ENCODE data around the gene AOC3.

The AOC3 gene, protein sequence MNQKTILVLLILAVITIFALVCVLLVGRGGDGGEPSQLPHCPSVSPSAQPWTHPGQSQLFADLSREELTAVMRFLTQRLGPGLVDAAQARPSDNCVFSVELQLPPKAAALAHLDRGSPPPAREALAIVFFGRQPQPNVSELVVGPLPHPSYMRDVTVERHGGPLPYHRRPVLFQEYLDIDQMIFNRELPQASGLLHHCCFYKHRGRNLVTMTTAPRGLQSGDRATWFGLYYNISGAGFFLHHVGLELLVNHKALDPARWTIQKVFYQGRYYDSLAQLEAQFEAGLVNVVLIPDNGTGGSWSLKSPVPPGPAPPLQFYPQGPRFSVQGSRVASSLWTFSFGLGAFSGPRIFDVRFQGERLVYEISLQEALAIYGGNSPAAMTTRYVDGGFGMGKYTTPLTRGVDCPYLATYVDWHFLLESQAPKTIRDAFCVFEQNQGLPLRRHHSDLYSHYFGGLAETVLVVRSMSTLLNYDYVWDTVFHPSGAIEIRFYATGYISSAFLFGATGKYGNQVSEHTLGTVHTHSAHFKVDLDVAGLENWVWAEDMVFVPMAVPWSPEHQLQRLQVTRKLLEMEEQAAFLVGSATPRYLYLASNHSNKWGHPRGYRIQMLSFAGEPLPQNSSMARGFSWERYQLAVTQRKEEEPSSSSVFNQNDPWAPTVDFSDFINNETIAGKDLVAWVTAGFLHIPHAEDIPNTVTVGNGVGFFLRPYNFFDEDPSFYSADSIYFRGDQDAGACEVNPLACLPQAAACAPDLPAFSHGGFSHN
- total RNA-seq, result 0.53 to 1.6 (median 0.97) reads per million in 9 experiments

- Mint-ChIP-seq H3K27ac (no peak within 1 kb of the TSS), H3K27me3 (peaks cover 14 to 29% of the 10 kb centered on the region in 2 donors), H3K4me1 (ENCODE audit: low read depth in 2 of 2) (peaks cover 2 to 7% of the 10 kb centered on the region in 2 donors), H3K9me3 (no peaks in the 10 kb centered on the region), H3K36me3 (ENCODE audit: insufficient read depth) (peaks cover 3% of the 10 kb centered on the region), H3K4me3 (no peak within 1 kb of the TSS)
- DNase-seq, result no peak
- ATAC-seq (replicated peaks), result no peak
These were observed at the start of gene AOC3 for GRCh38 chr17:42850954-42851353. AOC3 (plus strand) TSS chr17:42851199; CDS start chr17:42851344, 145 bp downstream.

GRCh38 chr17:42803074-42803883, 47.7 kb upstream of the AOC3 start:
- Mint-ChIP-seq H3K27ac (peak overlapping the region in 1 of 2 donors; percentile 15), H3K27me3 (no peaks in the 10 kb centered on the region), H3K36me3 (ENCODE audit: insufficient read depth) (peaks cover 8% of the 10 kb centered on the region), H3K9me3 (no peaks in the 10 kb centered on the region), H3K4me1 (ENCODE audit: low read depth in 2 of 2) (peaks cover 5% of the 10 kb centered on the region in 2 donors), H3K4me3 (no peak overlapping the region)
- ATAC-seq (replicated peaks) (no peak), DNase-seq (no peak)

DNA sequence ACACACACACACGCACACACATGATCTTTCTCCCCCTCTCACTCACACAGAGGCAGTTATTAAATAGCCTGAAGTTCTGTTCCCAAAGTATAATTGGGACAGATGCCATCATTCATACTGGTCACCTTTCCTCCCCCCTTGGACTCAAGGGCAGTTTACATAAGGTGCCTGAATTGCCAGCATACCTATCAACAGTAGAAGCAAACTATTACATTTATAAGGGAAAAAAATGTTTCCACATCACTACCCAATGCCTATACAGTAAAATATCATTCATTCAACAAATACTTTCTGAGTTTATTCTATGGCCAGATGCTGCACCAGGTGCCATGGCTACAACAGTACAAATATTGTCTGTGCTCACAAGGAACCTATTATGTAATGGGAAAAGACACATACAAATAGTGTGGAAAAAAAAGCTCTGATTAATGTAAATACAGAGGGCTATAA, 46.1 kb upstream of the AOC3 start:
- DNase-seq (no peak), ATAC-seq (replicated peaks) (no peak)
- Mint-ChIP-seq H3K9me3 (no peaks in the 10 kb centered on the region), H3K27ac (no peak overlapping the region), H3K4me1 (ENCODE audit: low read depth in 2 of 2) (no peaks in the 10 kb centered on the region), H3K36me3 (ENCODE audit: insufficient read depth) (peaks cover 7% of the 10 kb centered on the region), H3K27me3 (no peaks in the 10 kb centered on the region), H3K4me3 (no peak overlapping the region)

- H3K27ac Mint-ChIP-seq, result no peak overlapping the region
- DNase-seq, result no peak
- H3K9me3 Mint-ChIP-seq, result no peaks in the 10 kb centered on the region
- H3K36me3 Mint-ChIP-seq (ENCODE audit: insufficient read depth), result peaks cover 20% of the 10 kb centered on the region
- H3K27me3 Mint-ChIP-seq, result no peaks in the 10 kb centered on the region
- no peaks in the 10 kb centered on the region for H3K4me1 Mint-ChIP-seq (ENCODE audit: low read depth in 2 of 2)
- H3K4me3 Mint-ChIP-seq, result no peak overlapping the region
- ATAC-seq (replicated peaks), result no peak
These were observed 44.8 kb upstream of the AOC3 start for GRCh38 chr17:42806249-42806648.

DNA sequence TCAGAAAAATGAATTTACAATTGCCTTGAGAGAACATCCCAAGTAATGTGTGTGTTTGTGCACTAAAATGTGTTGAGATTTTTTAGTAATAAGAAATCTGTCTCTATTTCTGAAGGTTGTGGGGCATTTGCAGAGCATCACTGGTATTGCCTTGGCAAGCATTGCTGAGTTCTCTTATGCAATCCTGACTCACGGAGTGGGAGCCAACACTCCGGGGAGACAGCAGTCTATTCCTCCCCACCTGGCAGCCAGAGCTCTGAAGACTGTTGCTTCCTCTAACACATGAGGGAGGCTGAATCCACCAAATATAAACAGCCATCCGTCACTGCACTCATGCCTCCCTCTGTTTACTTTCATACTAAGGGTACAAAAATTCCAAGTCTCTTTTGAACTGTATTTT, 41.7 kb upstream of the AOC3 start:
- no peaks in the 10 kb centered on the region for H3K9me3 Mint-ChIP-seq
- ATAC-seq (replicated peaks) (no peak), DNase-seq (no peak)
- no peaks in the 10 kb centered on the region for H3K4me1 Mint-ChIP-seq (ENCODE audit: low read depth in 2 of 2)
- H3K36me3 Mint-ChIP-seq (ENCODE audit: insufficient read depth), result peaks cover 48% of the 10 kb centered on the region
- H3K27me3 Mint-ChIP-seq, result no peaks in the 10 kb centered on the region
- peak overlapping the region in 1 of 2 donors; percentile 16 for H3K27ac Mint-ChIP-seq
- H3K4me3 Mint-ChIP-seq, result no peak overlapping the region

- H3K4me1 Mint-ChIP-seq (ENCODE audit: low read depth in 2 of 2), result peaks cover 2 to 11% of the 10 kb centered on the region in 2 donors
- no peak for DNase-seq
- no peak overlapping the region for H3K27ac Mint-ChIP-seq
- no peak for ATAC-seq (replicated peaks)
- peaks cover 92% of the 10 kb centered on the region for H3K36me3 Mint-ChIP-seq (ENCODE audit: insufficient read depth)
- H3K27me3 Mint-ChIP-seq, result no peaks in the 10 kb centered on the region
- H3K9me3 Mint-ChIP-seq, result no peaks in the 10 kb centered on the region
- no peak overlapping the region for H3K4me3 Mint-ChIP-seq
These were observed 36.2 kb upstream of the AOC3 start for GRCh38 chr17:42814633-42815399.

- Mint-ChIP-seq H3K27ac (no peak overlapping the region), H3K36me3 (ENCODE audit: insufficient read depth) (peaks cover 79% of the 10 kb centered on the region), H3K27me3 (no peaks in the 10 kb centered on the region), H3K9me3 (no peaks in the 10 kb centered on the region), H3K4me1 (ENCODE audit: low read depth in 2 of 2) (peaks cover 11 to 27% of the 10 kb centered on the region in 2 donors), H3K4me3 (no peak overlapping the region)
- ATAC-seq (replicated peaks), result no peak
- no peak for DNase-seq
These were observed 33.1 kb upstream of the AOC3 start for GRCh38 chr17:42817866-42818265.

DNA sequence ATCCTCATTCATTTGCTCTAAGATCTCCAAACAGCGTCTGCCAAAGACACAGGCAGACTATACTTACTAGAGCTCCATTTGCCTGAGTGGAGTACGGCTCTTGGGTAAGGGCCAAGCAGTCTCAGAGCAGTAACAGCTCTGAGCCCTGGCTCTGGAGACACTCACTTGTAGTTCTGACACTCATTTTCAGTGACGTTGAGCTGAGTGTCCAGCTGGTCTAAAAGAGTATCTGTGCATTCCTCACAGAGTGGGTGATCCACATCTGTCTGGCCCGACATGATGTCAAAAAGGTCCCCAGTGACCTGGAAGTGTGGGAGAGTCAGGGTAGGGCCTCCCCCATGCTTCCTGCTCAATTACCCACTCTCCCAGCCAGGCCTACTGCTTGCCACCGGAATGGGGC, 32.6 kb upstream of the AOC3 start:
- H3K4me1 Mint-ChIP-seq (ENCODE audit: low read depth in 2 of 2), result peaks cover 12 to 27% of the 10 kb centered on the region in 2 donors
- DNase-seq (no peak), ATAC-seq (replicated peaks) (no peak)
- no peaks in the 10 kb centered on the region for H3K9me3 Mint-ChIP-seq
- no peak overlapping the region for H3K4me3 Mint-ChIP-seq
- no peaks in the 10 kb centered on the region for H3K27me3 Mint-ChIP-seq
- no peak overlapping the region for H3K27ac Mint-ChIP-seq
- peaks cover 75% of the 10 kb centered on the region for H3K36me3 Mint-ChIP-seq (ENCODE audit: insufficient read depth)

DNA sequence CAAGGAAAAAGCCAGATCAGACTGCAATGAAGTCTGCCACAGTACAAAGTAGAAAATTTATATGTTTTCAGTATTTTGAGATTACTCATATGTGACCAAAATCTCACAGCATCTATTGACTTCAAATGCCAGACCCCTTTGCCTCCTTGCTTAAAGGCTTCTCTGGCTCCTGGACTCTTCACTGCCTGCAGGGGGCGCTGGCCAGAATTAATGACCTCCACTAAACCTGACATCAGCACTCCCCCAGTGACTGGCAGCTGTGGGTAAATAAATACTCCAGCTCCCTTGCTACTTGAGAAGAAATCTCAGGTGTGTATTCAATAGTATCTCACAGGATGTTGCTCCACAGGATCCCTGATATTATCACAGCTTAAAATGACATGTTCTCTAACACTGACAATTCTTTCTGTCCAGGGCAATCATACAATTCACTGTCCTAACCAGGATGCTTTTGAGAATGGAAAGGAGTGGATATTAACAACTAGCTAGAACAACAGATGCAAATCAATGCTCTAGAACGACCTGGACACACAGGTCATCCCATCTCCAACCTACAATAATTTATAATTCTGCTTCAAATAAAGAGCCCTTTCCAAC, 31.0 kb upstream of the AOC3 start:
- Mint-ChIP-seq H3K4me3 (no peak overlapping the region), H3K27me3 (no peaks in the 10 kb centered on the region), H3K36me3 (ENCODE audit: insufficient read depth) (peaks cover 71% of the 10 kb centered on the region), H3K4me1 (ENCODE audit: low read depth in 2 of 2) (peaks cover 19 to 35% of the 10 kb centered on the region in 2 donors), H3K27ac (no peak overlapping the region), H3K9me3 (no peaks in the 10 kb centered on the region)
- DNase-seq, result peak; percentile 55
- no peak for ATAC-seq (replicated peaks)

DNA sequence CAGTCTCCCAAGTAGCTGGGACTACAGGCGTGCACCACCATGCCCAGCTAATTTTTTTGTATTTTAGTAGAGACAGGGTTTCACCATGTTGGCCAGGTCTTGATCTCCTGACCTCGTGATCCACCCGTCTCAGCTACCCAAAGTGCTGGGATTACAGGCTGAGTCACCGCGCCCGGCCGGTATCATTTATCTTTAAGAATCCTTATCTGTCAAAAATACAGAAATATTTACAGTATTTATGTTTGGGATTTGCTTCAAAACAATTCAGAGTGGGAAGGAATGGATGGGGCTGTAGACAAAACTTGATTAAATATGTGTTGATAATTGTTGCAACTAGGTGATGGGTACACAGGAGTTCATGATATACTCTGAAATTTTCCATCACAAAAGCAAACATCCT, 29.8 kb upstream of the AOC3 start:
- peaks cover 60% of the 10 kb centered on the region for H3K36me3 Mint-ChIP-seq (ENCODE audit: insufficient read depth)
- peaks cover 19 to 35% of the 10 kb centered on the region in 2 donors for H3K4me1 Mint-ChIP-seq (ENCODE audit: low read depth in 2 of 2)
- no peaks in the 10 kb centered on the region for H3K27me3 Mint-ChIP-seq
- H3K9me3 Mint-ChIP-seq, result no peaks in the 10 kb centered on the region
- no peak for ATAC-seq (replicated peaks)
- peak overlapping the region in 1 of 2 donors; percentile 74 for H3K27ac Mint-ChIP-seq
- peak overlapping the region in 1 of 2 donors; percentile 17 for H3K4me3 Mint-ChIP-seq
- no peak for DNase-seq

DNA sequence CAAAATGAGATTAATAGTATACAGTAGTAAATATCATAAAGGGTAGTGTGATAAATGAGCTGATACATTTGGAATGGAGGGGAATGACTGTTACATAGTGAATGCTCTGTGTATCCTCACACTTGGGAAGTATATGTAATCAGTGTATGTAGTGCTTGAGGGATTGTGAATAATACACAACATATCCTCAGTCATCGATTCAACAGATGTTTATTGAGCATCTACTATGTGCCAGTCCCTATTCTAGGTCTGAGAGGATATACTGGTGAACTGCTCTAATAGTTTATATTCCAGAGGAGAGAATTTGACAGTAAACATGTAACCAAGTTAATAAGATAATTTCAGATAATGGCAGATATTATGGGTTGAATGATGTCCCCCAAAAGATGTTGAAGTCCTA, 23.5 kb upstream of the AOC3 start:
- no peak for ATAC-seq (replicated peaks)
- H3K4me1 Mint-ChIP-seq (ENCODE audit: low read depth in 2 of 2), result peaks cover 11 to 16% of the 10 kb centered on the region in 2 donors
- no peaks in the 10 kb centered on the region for H3K9me3 Mint-ChIP-seq
- H3K27ac Mint-ChIP-seq, result no peak overlapping the region
- no peak for DNase-seq
- H3K4me3 Mint-ChIP-seq, result no peak overlapping the region
- peaks cover 16% of the 10 kb centered on the region for H3K36me3 Mint-ChIP-seq (ENCODE audit: insufficient read depth)
- H3K27me3 Mint-ChIP-seq, result peaks cover 23 to 24% of the 10 kb centered on the region in 2 donors

DNA sequence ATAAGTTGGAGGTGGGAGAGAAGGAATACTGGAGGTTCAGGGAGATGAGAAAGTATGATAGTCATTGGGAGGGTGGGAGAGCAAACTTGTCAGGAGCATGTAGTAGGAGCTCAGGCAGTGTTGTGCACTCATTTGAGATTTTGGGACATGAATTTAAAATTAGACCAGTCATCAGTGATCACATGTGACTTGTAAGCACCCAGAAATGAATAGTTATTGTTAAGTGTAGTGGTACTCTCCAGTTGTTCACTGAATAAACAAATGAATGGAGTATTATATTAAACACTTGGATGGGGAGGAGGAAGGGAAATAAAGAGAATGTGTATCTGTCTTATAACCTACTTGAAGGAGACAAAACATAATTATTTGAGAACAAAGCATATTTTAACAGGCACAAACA, 20.0 kb upstream of the AOC3 start:
- no peak overlapping the region for H3K4me3 Mint-ChIP-seq
- peaks cover 7 to 14% of the 10 kb centered on the region in 2 donors for H3K4me1 Mint-ChIP-seq (ENCODE audit: low read depth in 2 of 2)
- peaks cover 23 to 24% of the 10 kb centered on the region in 2 donors for H3K27me3 Mint-ChIP-seq
- no peak for DNase-seq
- H3K9me3 Mint-ChIP-seq, result no peaks in the 10 kb centered on the region
- H3K36me3 Mint-ChIP-seq (ENCODE audit: insufficient read depth), result peaks cover 26% of the 10 kb centered on the region
- H3K27ac Mint-ChIP-seq, result no peak overlapping the region
- no peak for ATAC-seq (replicated peaks)

Measured in effector memory CD8-positive, alpha-beta T cell (primary cell).